ENCODE measurements around the gene ASIC4. TPM values are rescaled to one million over a fixed set of nuclear protein-coding genes. Genes with fewer than 3 reads are reported as not detected.

ASIC4 gene
- total RNA-seq, 1 experiment from 2014 or later = not detected

DNA sequence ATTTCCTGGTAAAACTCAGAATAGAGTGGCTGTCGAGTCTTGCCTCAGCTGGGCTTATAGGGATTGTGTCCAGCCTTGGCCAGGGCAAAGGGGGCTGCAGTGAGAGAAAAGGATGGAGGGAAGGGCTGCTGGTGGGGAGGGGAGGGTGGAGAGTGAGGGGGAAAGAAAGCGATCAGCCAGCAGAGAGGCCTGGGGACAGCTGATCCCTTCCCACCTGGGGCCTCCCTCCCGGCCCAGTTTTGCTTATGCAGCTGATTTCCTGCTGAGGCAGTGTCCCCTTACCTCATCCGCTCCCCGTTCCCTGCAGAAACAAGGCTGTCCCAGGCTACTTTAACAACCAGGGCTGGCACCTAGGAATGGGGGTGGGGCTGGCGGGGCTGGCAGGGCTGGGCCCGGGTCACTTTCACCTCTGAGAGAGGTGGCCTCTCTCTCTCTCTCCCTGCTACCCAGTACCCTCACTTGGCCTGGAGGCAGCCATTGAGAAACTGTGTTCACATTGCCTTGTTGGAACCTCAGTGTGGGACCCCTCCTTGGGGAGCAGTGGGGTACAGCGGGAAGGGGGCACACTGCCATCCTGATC is 27.8 kb upstream of the ASIC4 start:
- no peak for DNase-seq (ENCODE audit: low read depth in 1 of 2, low spot score in 2 of 2)

DNA sequence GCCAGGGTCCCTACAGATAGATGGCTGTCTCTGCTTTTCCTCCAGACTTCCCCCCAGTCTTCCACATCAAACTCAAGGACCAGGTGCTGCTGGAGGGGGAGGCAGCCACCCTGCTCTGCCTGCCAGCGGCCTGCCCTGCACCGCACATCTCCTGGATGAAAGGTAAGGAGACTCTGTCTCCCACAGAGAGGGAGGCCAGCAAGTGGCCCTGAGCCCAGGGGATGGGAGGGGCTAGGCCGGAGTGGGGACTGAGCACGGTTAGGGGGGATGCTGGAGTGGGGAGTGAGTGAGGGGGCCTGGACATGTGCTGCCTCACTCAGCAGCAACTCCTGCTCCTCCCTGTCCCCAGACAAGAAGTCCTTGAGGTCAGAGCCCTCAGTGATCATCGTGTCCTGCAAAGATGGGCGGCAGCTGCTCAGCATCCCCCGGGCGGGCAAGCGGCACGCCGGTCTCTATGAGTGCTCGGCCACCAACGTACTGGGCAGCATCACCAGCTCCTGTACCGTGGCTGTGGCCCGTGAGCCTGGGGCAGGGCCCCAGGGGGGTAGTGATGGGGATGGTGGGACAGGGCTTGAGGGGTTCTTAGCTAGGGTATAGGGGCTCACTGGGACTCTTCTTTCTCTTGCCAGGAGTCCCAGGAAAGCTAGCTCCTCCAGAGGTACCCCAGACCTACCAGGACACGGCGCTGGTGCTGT is 26.0 kb upstream of the ASIC4 start:
- no peaks in the 10 kb centered on the region for H3K36me3 ChIP-seq
- no peak overlapping the region for H3K4me3 ChIP-seq

More for the DNA sequence above, 27.8 kb upstream of the ASIC4 start:
- H3K27ac ChIP-seq = no peak overlapping the region
- no peaks in the 10 kb centered on the region for H3K9me3 ChIP-seq (replicated peaks)
- peaks cover 8% of the 10 kb centered on the region for H3K4me1 ChIP-seq (replicated peaks)
- H3K36me3 ChIP-seq = no peaks in the 10 kb centered on the region
- H3K4me3 ChIP-seq = no peak overlapping the region
- H3K27me3 ChIP-seq (replicated peaks) = peaks cover 37% of the 10 kb centered on the region

DNA sequence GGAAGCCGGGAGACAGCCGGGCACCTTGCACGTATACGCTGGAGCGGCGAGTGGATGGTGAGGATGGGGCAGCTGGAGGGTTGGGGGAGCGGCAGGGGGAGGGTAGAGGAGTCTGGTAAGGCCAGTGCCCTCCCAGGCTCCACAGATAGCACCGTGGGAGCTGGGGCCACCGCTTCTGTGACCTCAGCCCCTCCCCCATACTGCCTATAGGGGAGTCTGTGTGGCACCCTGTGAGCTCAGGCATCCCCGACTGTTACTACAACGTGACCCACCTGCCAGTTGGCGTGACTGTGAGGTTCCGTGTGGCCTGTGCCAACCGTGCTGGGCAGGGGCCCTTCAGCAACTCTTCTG is 25.5 kb upstream of the ASIC4 start:
- H3K4me3 ChIP-seq = no peak overlapping the region
- H3K4me1 ChIP-seq (replicated peaks) = peaks cover 8% of the 10 kb centered on the region
- DNase-seq (ENCODE audit: low read depth in 1 of 2, low spot score in 2 of 2) = no peak
- H3K9me3 ChIP-seq (replicated peaks) = no peaks in the 10 kb centered on the region
- no peak overlapping the region for H3K27ac ChIP-seq
- H3K27me3 ChIP-seq (replicated peaks) = peaks cover 33% of the 10 kb centered on the region
- H3K36me3 ChIP-seq = no peaks in the 10 kb centered on the region

More for the DNA sequence above, 26.0 kb upstream of the ASIC4 start:
- no peak for DNase-seq (ENCODE audit: low read depth in 1 of 2, low spot score in 2 of 2)
- no peak overlapping the region for H3K27ac ChIP-seq
- peaks cover 8% of the 10 kb centered on the region for H3K4me1 ChIP-seq (replicated peaks)
- H3K9me3 ChIP-seq (replicated peaks) = no peaks in the 10 kb centered on the region
- peaks cover 33% of the 10 kb centered on the region for H3K27me3 ChIP-seq (replicated peaks)

DNA sequence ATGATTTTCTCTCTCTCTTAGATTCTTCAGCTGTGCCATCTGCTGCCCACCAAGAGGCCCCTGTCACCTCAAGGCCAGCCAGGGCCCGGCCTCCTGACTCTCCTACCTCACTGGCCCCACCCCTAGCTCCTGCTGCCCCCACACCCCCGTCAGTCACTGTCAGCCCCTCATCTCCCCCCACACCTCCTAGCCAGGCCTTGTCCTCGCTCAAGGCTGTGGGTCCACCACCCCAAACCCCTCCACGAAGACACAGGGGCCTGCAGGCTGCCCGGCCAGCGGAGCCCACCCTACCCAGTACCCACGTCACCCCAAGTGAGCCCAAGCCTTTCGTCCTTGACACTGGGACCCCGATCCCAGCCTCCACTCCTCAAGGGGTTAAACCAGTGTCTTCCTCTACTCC is 25.0 kb upstream of the ASIC4 start:
- Histone ChIP-seq H3K4me1 (replicated peaks) (peaks cover 5% of the 10 kb centered on the region), H3K27me3 (replicated peaks) (peaks cover 28% of the 10 kb centered on the region), H3K9me3 (replicated peaks) (no peaks in the 10 kb centered on the region), H3K27ac (no peak overlapping the region), H3K4me3 (no peak overlapping the region), H3K36me3 (no peaks in the 10 kb centered on the region)
- DNase-seq (ENCODE audit: low read depth in 1 of 2, low spot score in 2 of 2) = no peak

DNA sequence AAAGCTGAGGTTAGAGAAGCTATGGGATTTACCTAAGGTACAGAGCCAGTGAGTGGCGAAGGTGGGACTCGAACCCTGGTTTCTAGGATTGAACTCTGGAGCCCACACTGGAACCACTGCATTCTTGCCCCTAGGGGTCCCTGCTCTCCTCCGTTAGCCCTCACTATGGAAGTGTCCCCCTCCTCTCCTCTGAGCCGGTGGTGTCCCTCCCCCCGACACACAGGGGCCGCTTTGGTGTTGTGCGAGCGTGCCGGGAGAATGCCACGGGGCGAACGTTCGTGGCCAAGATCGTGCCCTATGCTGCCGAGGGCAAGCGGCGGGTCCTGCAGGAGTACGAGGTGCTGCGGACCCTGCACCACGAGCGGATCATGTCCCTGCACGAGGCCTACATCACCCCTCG is 24.1 kb upstream of the ASIC4 start:
- no peak for DNase-seq (ENCODE audit: low read depth in 1 of 2, low spot score in 2 of 2)
- Histone ChIP-seq H3K27ac (no peak overlapping the region), H3K36me3 (no peaks in the 10 kb centered on the region), H3K27me3 (replicated peaks) (peaks cover 19% of the 10 kb centered on the region), H3K4me3 (no peak overlapping the region), H3K4me1 (replicated peaks) (no peaks in the 10 kb centered on the region), H3K9me3 (replicated peaks) (no peaks in the 10 kb centered on the region)

DNA sequence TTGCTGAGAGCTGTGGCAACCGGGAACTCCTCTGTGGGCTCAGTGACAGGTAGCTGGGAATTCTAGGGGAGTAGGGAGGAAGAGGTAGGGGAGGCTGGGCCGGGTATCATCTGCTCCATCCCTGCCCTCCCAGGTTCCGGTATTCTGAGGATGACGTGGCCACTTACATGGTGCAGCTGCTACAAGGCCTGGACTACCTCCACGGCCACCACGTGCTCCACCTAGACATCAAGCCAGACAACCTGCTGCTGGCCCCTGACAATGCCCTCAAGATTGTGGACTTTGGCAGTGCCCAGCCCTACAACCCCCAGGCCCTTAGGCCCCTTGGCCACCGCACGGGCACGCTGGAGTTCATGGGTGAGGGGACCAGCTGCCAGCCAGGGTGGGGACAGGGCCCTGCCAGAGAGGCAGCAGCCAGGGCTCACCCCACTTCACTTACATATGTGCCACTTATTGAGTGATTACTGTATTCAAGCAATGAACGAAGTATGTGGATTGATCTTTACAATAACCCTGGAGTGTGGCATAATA is 23.6 kb upstream of the ASIC4 start:
- peaks cover 3% of the 10 kb centered on the region for H3K4me1 ChIP-seq (replicated peaks)
- H3K36me3 ChIP-seq = no peaks in the 10 kb centered on the region
- H3K27me3 ChIP-seq (replicated peaks) = peaks cover 14% of the 10 kb centered on the region
- no peak overlapping the region for H3K27ac ChIP-seq
- no peak overlapping the region for H3K4me3 ChIP-seq
- DNase-seq (ENCODE audit: low read depth in 1 of 2, low spot score in 2 of 2) = no peak
- no peaks in the 10 kb centered on the region for H3K9me3 ChIP-seq (replicated peaks)

DNA sequence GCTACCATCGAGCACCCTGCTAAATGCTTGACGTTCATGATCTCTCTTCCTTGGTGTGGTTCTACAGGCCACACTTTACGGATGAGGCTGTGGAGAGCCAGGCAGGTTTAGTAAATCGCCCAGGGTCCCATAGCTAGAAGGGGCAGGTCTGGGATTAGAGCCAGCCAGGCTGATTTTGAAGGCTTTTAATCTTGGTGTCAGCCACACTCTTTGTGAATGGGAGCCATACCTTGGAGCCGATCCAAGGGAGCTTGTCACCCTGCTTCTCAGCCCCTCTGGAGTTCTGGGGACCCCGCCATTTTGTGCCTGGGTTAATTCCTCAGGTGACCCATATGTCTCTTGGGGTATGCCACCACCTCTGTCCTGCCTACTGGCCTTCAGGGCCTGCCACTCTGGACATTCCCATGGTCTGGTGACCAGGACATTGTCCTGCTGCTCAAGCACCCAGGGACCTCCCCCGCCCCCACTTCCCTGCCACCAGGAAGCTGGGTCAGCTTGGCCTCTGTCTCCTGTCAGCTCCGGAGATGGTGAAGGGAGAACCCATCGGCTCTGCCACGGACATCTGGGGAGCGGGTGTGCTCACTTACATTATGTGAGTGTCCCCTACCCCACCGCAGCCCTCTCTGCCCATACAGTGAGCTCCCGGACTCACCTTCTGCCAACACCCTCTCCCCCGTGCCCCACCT is 22.9 kb upstream of the ASIC4 start:
- peaks cover 7% of the 10 kb centered on the region; the same call in 1 of the 2 replicates for H3K27me3 ChIP-seq (replicated peaks)
- H3K4me3 ChIP-seq = no peak overlapping the region
- H3K36me3 ChIP-seq = no peaks in the 10 kb centered on the region
- no peaks in the 10 kb centered on the region for H3K9me3 ChIP-seq (replicated peaks)
- peaks cover 5% of the 10 kb centered on the region for H3K4me1 ChIP-seq (replicated peaks)
- H3K27ac ChIP-seq = no peak overlapping the region
- DNase-seq (ENCODE audit: low read depth in 1 of 2, low spot score in 2 of 2) = no peak

DNA sequence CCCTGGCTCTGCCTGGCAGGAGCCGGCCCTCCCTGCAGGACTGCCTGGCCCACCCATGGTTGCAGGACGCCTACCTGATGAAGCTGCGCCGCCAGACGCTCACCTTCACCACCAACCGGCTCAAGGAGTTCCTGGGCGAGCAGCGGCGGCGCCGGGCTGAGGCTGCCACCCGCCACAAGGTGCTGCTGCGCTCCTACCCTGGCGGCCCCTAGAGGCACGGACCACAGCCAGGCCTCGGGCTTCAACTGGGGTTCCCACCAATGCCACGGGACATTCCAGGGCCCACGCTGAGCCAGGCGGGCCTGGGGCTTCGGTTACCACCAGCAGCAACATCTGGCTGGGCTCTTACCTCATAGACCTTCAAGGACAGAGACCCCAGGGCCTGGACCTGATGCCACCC is 21.7 kb upstream of the ASIC4 start:
- Histone ChIP-seq H3K27ac (no peak overlapping the region), H3K4me1 (replicated peaks) (peaks cover 10% of the 10 kb centered on the region), H3K36me3 (no peaks in the 10 kb centered on the region), H3K9me3 (replicated peaks) (no peaks in the 10 kb centered on the region), H3K27me3 (replicated peaks) (no peaks in the 10 kb centered on the region), H3K4me3 (no peak overlapping the region)
- DNase-seq (ENCODE audit: low read depth in 1 of 2, low spot score in 2 of 2) = no peak

DNA sequence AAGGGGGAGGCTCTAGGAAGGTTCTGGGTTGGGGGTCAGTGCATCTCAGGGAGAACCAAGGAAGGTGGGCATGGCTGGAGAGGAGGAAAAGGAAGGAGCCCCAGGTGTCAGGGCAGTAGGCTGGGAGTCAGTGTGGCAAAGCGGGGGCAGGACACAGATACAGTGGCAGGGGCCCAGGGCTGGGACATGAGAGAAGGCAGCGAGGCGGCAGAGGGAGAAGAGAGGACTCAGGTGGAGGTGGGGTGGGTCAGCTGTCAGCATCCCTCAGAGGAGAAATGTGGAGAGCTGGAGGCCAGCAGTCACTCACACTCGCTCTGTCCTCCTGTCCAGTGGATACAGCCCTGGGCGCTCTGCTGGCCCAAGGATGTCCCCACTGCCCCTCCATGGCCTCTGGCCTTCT is 21.2 kb upstream of the ASIC4 start:
- Histone ChIP-seq H3K27ac (no peak overlapping the region), H3K4me3 (no peak overlapping the region), H3K4me1 (replicated peaks) (peaks cover 15% of the 10 kb centered on the region), H3K9me3 (replicated peaks) (no peaks in the 10 kb centered on the region), H3K36me3 (no peaks in the 10 kb centered on the region), H3K27me3 (replicated peaks) (no peaks in the 10 kb centered on the region)
- no peak for DNase-seq (ENCODE audit: low read depth in 1 of 2, low spot score in 2 of 2)

DNA sequence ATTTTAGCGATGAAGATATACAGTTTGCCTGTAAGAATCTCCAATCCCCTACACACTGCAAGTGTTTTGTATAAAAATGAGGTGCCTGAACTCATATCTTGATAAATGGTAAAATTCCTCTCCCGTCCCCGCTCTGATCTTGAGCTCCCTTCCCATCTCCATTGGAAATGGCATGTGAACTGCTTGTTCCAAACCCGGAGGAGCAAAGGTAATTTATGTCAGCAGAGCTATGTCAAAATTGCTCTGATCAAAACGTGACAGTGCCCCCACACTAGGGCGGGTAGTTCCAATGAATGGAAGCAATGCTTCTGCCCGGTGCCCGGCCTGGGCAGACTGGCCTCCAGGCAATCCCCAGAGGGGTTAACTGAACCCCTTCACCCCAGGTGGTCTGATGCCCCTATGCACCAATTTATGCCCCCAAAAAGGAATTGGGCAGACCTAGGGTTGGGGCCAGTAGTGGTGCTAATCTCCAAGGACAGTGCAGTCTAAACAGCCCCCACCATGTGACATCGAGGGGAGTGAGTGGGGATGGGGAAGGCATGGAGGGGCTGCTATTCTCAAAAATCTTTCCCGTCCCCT is 19.2 kb upstream of the ASIC4 start:
- Histone ChIP-seq H3K4me1 (replicated peaks) (peaks cover 26% of the 10 kb centered on the region), H3K9me3 (replicated peaks) (no peaks in the 10 kb centered on the region), H3K27ac (no peak overlapping the region), H3K4me3 (no peak overlapping the region), H3K27me3 (replicated peaks) (no peaks in the 10 kb centered on the region), H3K36me3 (no peaks in the 10 kb centered on the region)
- DNase-seq (ENCODE audit: low read depth in 1 of 2, low spot score in 2 of 2) = no peak

DNA sequence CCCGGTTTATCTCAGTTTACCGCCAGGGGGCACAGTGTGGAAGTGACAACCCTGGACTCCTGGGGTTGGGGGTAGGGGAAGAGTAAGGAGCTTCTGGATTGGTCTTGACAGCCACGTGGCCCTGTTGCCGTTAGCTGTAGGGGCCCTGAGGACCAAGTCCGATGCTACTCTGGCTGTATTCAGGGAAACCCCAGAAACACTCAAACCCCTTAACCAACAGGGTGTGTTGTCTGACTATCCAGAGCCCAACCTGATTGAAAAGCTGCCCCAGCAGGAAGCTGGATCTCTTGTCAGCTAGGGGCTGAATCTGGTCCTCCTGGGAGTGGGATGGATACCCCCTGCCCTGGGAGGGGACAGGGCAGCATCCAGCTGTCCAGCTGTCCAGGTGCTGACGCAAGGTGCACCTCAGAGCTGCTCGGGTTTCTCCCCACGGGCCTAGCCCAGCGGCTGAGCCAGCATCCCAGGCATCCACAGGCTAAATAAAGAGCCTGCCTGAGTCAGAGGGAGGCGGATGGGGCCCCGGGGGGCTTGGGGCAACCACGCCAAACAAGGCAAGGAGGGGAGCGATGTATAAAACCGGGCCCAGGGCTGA is 18.7 kb upstream of the ASIC4 start:
- no peaks in the 10 kb centered on the region for H3K36me3 ChIP-seq
- no peak overlapping the region for H3K4me3 ChIP-seq
- DNase-seq (ENCODE audit: low read depth in 1 of 2, low spot score in 2 of 2) = peak; percentile 45 to 77
- H3K9me3 ChIP-seq (replicated peaks) = no peaks in the 10 kb centered on the region
- no peaks in the 10 kb centered on the region for H3K27me3 ChIP-seq (replicated peaks)
- H3K27ac ChIP-seq = no peak overlapping the region
- H3K4me1 ChIP-seq (replicated peaks) = peaks cover 27% of the 10 kb centered on the region

DNA sequence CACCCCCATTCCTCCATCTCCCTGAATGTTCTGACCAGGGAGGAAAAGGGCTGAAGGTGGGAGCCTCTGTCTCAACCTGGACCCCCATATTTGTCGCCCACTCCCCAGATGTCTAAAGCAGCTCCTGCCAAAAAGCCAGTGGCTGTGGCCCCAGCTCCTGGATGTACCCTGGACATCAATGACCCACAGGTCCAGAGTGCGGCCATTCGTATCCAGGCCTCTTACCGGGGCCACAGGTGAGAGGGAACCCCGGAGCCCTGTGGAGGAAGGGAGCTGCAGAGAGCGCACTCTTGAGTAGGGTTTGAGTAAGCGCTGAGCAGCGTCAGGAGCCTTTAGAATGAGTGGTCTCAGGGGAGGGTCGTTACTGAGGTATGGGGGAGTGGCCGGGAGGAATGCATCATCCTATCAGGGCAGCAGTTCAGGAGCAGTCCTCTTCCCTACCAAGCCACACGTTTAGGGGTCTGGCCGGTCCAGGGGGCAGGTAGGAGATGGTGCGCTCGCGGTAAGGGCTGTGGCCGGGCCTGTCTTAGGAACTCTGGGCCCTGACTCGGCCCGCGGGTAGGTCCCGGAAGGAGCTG is 17.9 kb upstream of the ASIC4 start:
- no peak overlapping the region for H3K27ac ChIP-seq
- H3K9me3 ChIP-seq (replicated peaks) = no peaks in the 10 kb centered on the region
- H3K4me1 ChIP-seq (replicated peaks) = peaks cover 27% of the 10 kb centered on the region
- no peaks in the 10 kb centered on the region for H3K36me3 ChIP-seq
- no peak for DNase-seq (ENCODE audit: low read depth in 1 of 2, low spot score in 2 of 2)
- no peaks in the 10 kb centered on the region for H3K27me3 ChIP-seq (replicated peaks)
- no peak overlapping the region for H3K4me3 ChIP-seq

DNA sequence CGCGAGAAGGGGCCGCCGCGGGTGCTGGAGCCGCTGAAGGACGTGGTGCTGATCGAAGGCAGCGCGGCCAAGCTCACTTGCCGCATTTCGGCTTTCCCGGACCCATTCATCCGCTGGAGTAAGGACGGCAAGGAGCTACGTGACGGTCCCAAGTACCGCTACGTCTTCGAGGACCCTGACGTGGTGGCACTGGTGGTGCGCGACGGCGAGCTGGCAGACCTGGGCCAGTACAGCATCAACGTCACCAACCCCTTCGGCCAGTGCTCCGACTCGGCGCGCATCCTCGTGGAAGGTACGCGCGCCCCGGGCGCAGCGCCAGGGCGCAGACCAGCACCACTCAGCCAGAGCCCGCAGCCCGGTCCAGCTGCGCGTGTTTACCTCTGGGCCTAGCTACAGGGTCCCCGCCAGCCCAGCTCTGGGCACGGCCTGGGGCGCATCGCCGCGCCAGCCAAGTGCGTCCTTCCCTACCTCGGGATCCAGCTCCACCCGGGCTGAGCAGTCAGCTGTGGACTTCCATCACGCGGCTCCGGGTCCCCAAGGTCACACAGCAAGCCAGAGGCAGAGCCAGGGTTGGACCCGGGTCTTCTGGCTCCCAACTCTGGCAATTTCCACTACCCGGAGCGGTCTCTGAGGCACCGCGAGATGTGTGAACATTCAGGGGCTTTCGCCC is 17.3 kb upstream of the ASIC4 start:
- H3K4me3 ChIP-seq = no peak overlapping the region
- no peak for DNase-seq (ENCODE audit: low read depth in 1 of 2, low spot score in 2 of 2)
- H3K36me3 ChIP-seq = peaks cover under 1% of the 10 kb centered on the region; the same call in 1 of the 2 replicates
- H3K9me3 ChIP-seq (replicated peaks) = no peaks in the 10 kb centered on the region
- H3K27me3 ChIP-seq (replicated peaks) = no peaks in the 10 kb centered on the region
- peaks cover 27% of the 10 kb centered on the region for H3K4me1 ChIP-seq (replicated peaks)
- no peak overlapping the region for H3K27ac ChIP-seq

All from SJSA1 (cell line).